ENCODE measurements around the gene IRS1. TPM values are rescaled to one million over a fixed set of nuclear protein-coding genes. Genes with fewer than 3 reads are reported as not detected.
A peak's percentile ranks its signal among the peaks of the same experiment; 100 is the strongest.
"Not testable (repeated sequence)": the region's sequence is repeated elsewhere in the genome, so short reads cannot be mapped to it uniquely, and the experiment has no call there.

Gene IRS1, protein sequence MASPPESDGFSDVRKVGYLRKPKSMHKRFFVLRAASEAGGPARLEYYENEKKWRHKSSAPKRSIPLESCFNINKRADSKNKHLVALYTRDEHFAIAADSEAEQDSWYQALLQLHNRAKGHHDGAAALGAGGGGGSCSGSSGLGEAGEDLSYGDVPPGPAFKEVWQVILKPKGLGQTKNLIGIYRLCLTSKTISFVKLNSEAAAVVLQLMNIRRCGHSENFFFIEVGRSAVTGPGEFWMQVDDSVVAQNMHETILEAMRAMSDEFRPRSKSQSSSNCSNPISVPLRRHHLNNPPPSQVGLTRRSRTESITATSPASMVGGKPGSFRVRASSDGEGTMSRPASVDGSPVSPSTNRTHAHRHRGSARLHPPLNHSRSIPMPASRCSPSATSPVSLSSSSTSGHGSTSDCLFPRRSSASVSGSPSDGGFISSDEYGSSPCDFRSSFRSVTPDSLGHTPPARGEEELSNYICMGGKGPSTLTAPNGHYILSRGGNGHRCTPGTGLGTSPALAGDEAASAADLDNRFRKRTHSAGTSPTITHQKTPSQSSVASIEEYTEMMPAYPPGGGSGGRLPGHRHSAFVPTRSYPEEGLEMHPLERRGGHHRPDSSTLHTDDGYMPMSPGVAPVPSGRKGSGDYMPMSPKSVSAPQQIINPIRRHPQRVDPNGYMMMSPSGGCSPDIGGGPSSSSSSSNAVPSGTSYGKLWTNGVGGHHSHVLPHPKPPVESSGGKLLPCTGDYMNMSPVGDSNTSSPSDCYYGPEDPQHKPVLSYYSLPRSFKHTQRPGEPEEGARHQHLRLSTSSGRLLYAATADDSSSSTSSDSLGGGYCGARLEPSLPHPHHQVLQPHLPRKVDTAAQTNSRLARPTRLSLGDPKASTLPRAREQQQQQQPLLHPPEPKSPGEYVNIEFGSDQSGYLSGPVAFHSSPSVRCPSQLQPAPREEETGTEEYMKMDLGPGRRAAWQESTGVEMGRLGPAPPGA (N-terminal part only)
- 7.0 and 12.6 TPM in 2 replicates for total RNA-seq

- DNase-seq (ENCODE audit: low read depth), result peak; percentile 34
These were observed at the start of gene IRS1 for GRCh38 chr2:226799211-226799975. Gene IRS1, minus strand, starts transcription at chr2:226799820. Its CDS starts 1,082 bp downstream, at chr2:226798738.

DNA sequence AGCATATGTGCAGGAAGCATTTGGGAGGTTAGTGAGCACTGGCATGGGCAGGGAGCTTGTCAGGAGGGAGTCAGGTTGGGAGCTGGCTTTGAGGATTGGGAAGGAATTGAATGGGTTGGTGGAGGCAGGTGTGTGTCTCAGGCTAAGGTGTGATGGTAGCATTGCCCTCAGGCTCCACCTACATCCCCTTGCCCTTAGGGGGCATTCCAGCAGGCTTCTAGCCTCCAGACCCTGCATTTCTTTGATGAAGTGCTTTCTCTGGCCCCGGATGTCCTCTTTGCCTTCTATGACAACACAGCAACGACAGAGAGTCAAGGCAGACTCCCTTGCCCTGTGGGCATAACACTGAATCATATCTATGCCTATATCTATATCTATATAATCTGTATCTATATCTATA lies 49.7 kb upstream of the IRS1 start:
- no peak for DNase-seq (ENCODE audit: low read depth)
- no peaks in the 10 kb centered on the region for H3K27me3 ChIP-seq (ENCODE audit: control insufficient read depth, insufficient read depth, low read length)
- no peak for FAIRE-seq
- H3K4me3 ChIP-seq (ENCODE audit: low read depth, low read length), result no peak overlapping the region
- H3K36me3 ChIP-seq (ENCODE audit: control insufficient read depth, insufficient read depth, low read length), result peaks cover 1% of the 10 kb centered on the region
- TF ChIP-seq, protein P1, sequence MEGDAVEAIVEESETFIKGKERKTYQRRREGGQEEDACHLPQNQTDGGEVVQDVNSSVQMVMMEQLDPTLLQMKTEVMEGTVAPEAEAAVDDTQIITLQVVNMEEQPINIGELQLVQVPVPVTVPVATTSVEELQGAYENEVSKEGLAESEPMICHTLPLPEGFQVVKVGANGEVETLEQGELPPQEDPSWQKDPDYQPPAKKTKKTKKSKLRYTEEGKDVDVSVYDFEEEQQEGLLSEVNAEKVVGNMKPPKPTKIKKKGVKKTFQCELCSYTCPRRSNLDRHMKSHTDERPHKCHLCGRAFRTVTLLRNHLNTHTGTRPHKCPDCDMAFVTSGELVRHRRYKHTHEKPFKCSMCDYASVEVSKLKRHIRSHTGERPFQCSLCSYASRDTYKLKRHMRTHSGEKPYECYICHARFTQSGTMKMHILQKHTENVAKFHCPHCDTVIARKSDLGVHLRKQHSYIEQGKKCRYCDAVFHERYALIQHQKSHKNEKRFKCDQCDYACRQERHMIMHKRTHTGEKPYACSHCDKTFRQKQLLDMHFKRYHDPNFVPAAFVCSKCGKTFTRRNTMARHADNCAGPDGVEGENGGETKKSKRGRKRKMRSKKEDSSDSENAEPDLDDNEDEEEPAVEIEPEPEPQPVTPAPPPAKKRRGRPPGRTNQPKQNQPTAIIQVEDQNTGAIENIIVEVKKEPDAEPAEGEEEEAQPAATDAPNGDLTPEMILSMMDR (IDR thresholded peaks at IDR 0.05; ENCODE audit: insufficient read depth, low read length, severe bottlenecking), result no peak

More at GRCh38 chr2:226799211-226799975, at the start of gene IRS1:
- FAIRE-seq, result no peak
- no peaks in the 10 kb centered on the region for H3K27me3 ChIP-seq (ENCODE audit: control insufficient read depth, insufficient read depth, low read length)
- TF ChIP-seq, protein P1 (IDR thresholded peaks at IDR 0.05; ENCODE audit: insufficient read depth, low read length, severe bottlenecking), result peak; percentile 39
- peaks cover 8% of the 10 kb centered on the region for H3K36me3 ChIP-seq (ENCODE audit: control insufficient read depth, insufficient read depth, low read length)
- H3K4me3 ChIP-seq (ENCODE audit: low read depth, low read length), result peak within 1 kb of the TSS; percentile 91

DNA sequence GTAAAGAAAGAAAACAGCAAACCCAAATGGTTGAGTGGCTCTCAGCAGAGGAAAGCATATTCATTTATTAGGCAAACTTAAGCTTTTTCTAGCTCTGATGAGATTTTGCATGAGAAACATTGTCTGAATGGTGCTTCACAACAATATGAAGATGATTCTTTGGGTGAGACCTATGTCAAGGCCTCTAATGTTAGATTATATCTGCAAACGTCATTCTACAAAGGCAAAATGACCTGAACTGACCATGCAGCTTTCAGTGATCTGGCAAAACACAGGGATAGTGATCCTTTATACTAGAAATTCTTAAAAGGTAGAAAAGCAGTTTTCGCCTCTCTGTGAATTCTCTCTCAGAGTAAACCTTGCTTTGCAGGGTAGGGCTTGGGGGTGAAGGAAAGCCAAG lies 47.9 kb upstream of the IRS1 start:
- FAIRE-seq, result no peak
- TF ChIP-seq, protein P1 (IDR thresholded peaks at IDR 0.05; ENCODE audit: insufficient read depth, low read length, severe bottlenecking), result no peak

GRCh38 chr2:226847090-226847489 lies 47.5 kb upstream of the IRS1 start:
- TF ChIP-seq, protein P1 (IDR thresholded peaks at IDR 0.05; ENCODE audit: insufficient read depth, low read length, severe bottlenecking), result no peak
- FAIRE-seq (no peak), DNase-seq (ENCODE audit: low read depth) (no peak)
- no peaks in the 10 kb centered on the region for H3K27me3 ChIP-seq (ENCODE audit: control insufficient read depth, insufficient read depth, low read length)
- no peak overlapping the region for H3K4me3 ChIP-seq (ENCODE audit: low read depth, low read length)
- peaks cover 1% of the 10 kb centered on the region for H3K36me3 ChIP-seq (ENCODE audit: control insufficient read depth, insufficient read depth, low read length)

More for the DNA sequence above, 47.9 kb upstream of the IRS1 start:
- H3K36me3 ChIP-seq (ENCODE audit: control insufficient read depth, insufficient read depth, low read length), result peaks cover 1% of the 10 kb centered on the region
- no peak for DNase-seq (ENCODE audit: low read depth)
- no peaks in the 10 kb centered on the region for H3K27me3 ChIP-seq (ENCODE audit: control insufficient read depth, insufficient read depth, low read length)
- no peak overlapping the region for H3K4me3 ChIP-seq (ENCODE audit: low read depth, low read length)

DNA sequence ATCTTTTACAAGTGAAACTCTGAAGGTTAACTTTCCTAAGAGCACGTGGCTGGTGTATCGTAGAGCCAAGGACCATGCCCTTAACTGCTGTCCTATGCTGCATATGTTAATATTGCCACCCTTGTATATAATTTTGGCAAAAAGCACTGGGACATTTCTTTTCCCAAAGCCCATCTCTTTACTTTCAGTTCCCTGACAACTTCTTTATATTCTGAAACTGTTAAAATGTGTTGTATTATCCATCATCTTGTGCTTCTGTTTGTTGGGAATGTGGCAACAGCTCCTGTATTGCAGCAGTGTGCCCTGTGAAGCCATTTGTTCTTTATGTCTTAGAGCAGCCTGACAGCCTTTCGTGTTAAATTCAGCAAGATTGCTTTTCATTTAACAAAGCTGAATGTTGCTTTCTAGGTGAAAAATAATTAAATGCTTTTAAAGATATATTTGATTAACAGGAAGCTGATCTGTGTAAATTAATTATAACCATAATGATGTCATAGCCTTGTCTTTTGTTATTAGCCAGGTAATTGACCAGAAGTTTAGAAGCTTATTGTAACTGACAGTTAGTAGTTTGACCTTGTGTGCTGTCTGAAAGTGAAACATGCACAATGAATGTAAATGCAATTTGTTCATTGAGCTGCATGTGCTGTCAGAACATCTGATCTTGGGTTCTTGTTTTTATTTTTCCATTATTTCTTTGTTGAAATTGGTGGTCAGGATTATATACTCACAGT lies 45.9 kb upstream of the IRS1 start:
- Histone ChIP-seq H3K4me3 (ENCODE audit: low read depth, low read length) (no peak overlapping the region), H3K27me3 (ENCODE audit: control insufficient read depth, insufficient read depth, low read length) (no peaks in the 10 kb centered on the region), H3K36me3 (ENCODE audit: control insufficient read depth, insufficient read depth, low read length) (peaks cover 1% of the 10 kb centered on the region)
- TF ChIP-seq, protein P1 (IDR thresholded peaks at IDR 0.05; ENCODE audit: insufficient read depth, low read length, severe bottlenecking), result no peak
- no peak for DNase-seq (ENCODE audit: low read depth)
- FAIRE-seq, result no peak

DNA sequence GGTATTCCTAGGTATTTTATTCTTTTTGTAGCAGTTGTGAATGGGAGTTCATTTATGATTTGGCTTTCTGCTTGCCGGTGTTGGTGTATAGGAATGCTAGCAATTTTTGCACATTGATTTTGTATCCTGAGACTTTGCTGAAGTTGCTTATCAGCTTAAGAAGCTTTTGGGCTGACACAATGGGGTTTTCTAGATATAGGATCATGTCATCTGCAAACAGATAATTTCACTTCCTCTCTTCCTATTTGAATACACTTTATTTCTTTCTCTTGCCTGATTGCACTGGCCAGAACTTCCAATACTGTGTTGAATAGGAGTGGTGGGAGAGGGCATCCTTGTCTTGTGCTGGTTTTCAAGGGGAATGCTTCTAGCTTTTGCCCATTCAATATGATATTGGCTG lies 43.4 kb upstream of the IRS1 start:
- H3K4me3 ChIP-seq (ENCODE audit: low read depth, low read length); FAIRE-seq; DNase-seq (ENCODE audit: low read depth); H3K27me3 ChIP-seq (ENCODE audit: control insufficient read depth, insufficient read depth, low read length); H3K36me3 ChIP-seq (ENCODE audit: control insufficient read depth, insufficient read depth, low read length): not testable (repeated sequence)

Measured in bronchial epithelial cell (primary cell).